RWPE1 (cell line): ENCODE data around the gene HKDC1.

Source experiments
- CTCF ChIA-PET: fragments of 350-600 bp; sonication (Branson Sonifier 250); formaldehyde crosslinking; extraction: SDS; loops from one replicate; lab custom pipeline; 2021; lab: Yijun Ruan, JAX
- POLR2A ChIA-PET: fragments of 400-600 bp; formaldehyde crosslinking; extraction: SDS; loops from one replicate; lab custom pipeline; 2020; ENCODE audit warnings: antibody characterized with exemption; ENCODE audit not compliant: low non-redundant PET; lab: Yijun Ruan, JAX
- DNase-seq: peaks from one replicate; pipeline ENCODE4 v3.0.0; 2012; ENCODE audit warnings: low spot score
- H3K27ac ChIP-seq: fragments of 450-650 bp; 2 replicates; pipeline ENCODE4 v1.5.1; 2017
- CTCF ChIP-seq: fragments of 450-650 bp; conservative IDR thresholded peaks from 2 replicates; pipeline ENCODE4 v1.5.1; 2017; ENCODE audit warnings: low read depth, mild to moderate bottlenecking

The HKDC1 gene

DNA sequence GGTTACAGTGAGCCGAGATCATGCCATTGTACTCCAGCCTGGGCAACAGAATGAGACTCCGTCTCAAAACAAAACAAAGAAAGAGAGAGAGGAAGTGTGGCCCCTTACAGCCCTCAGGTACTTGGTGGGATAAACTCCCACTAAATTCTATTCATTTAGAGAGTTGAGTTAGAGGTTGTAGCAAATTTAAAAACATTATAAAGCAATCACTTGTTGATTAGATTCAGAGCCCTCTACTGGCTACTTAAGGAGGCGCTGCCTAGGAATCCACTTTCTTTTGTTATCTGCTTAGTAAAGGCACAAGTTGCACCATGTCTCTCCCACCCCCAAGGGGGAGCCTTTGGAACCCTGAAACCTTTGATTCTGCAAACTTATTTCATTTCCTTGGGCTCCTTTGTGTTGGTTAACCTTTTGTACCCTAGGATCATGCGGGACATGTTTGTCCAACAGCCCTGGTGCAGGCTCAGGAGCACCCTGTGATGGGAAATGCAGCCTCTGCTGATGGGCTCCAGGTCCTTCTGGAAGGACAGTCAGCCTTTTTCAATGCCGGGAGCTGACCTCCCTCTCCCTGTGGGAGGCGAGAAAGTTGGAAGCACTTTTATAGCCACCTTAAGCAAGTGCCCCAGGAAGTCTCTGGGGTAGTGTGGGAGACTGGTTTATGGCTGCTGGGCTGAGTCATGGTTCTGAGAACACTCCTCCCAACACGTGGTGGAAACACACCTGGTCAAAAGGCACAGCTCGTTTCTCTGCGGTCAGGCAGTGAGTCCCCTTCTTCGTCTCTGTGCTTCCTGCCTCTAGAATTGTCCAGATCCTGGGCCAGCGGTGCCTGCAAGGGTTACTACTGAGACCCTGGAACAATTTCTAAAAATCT, 2.3 kb downstream of the HKDC1 start:
- POLR2A ChIA-PET: no interaction called here
- H3K27ac ChIP-seq: peak overlapping the region; percentile 94
- CTCF ChIA-PET: interaction anchor here (0.6 to 1.1 kb wide), 9 partner anchors 10 to 285 kb away, joined by 3 to 6 read pairs (median 4); partner anchors contain the start of gene SUPV3L1
- TF ChIP-seq CTCF: no peak; the same call in 1 of the 2 replicates
- peak; percentile 97 for DNase-seq

- no peak for DNase-seq
- ChIA-PET POLR2A (no interaction called here), CTCF (interaction anchor here (0.6 to 1.1 kb wide), 5 partner anchors 9 to 185 kb away, joined by 3 to 5 read pairs (median 3); no protein-coding TSS in a partner anchor)
- no peak for TF ChIP-seq CTCF
- peak overlapping the region; percentile 94 for H3K27ac ChIP-seq
Observed at GRCh38 chr10:69223028-69223342, 2.9 kb downstream of the HKDC1 start.

DNA sequence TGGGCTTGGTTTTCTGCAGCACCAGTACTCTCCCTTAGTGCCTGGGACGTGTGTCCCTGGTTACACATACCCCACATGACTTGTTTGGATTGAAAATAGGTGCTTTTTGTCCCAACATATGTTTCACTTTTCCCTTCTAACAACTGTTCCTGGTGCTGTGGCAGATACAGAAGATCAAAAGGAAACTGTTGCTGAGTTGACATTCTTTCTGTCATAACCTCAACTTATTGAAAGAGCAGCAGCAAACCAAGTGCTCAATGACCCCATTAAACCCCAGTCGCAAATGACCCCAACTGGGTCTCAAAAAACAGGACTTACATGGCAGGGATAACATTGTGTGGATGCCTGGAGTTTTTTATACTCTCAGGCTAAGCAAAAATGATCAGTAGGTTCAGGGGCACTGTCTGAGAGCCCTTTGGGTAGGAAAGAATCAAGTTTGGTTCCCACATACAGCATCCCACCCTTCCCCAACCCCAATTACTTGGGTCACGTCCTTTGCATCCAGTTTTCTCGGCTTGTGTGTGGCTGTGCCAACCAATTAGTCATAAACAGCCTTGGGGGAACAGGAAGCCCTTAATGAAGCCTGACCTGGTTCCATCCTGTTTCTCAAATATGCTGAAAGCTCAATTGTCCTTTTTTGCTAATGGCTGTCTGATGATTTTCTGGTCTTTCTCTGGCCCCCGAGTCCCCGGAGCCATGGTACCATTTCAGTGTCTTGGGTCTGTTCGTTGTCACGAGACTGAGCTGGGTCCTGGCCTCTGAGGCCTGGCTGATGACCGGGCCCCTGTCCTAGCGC, 4.9 kb downstream of the HKDC1 start:
- peak; percentile 72 for DNase-seq
- no peak for TF ChIP-seq CTCF
- H3K27ac ChIP-seq: peak overlapping the region; percentile 74
- CTCF ChIA-PET: no interaction called here
- POLR2A ChIA-PET: no interaction called here

DNA sequence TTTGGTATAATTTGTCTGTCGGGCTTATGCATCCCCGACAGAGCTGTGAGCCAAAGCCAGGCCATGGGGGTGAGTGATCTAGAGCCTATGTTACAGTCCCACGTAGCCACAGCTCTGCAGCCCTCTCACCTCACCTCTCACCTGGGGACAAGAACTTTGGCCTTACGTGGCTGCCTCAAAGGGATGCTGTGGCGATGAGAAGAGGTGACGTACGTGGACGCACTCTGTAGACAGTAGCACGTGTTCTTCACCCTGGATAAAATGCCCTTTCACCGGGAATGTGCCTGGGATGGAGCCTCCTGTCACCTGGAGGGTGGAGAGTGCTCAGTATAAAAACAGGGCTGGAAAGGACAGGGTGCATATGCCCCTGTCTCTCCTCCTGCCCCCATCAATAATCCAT, 5.5 kb downstream of the HKDC1 start:
- ChIA-PET POLR2A (interaction anchor here (0.6 kb wide), 2 partner anchors 62 to 163 kb away, joined by 7 to 12 read pairs; no protein-coding TSS in a partner anchor), CTCF (no interaction called here)
- no peak for TF ChIP-seq CTCF
- no peak for DNase-seq
- H3K27ac ChIP-seq: peak overlapping the region; percentile 74

DNA sequence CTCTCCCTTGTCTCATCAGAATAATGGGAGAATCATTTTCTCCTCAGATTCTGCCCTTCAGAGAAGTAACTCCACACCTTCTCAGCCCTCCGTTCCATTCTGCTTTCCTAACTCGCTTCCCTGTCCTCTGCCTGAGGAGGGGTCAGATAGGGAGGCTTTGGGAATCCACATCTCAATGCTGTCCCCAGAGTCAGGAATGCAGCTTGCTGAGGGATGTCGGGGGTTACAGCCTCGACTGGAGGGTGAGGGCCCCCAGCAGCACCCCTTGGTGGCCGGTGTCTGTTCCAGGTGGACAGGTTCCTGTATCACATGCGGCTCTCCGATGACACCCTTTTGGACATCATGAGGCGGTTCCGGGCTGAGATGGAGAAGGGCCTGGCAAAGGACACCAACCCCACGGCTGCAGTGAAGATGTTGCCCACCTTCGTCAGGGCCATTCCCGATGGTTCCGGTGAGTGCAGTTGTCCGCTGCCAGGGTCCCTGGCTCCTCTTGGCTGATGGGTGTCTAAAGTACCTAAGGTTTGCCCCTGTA, 6.9 kb downstream of the HKDC1 start:
- ChIA-PET CTCF (interaction anchor here (0.6 to 0.7 kb wide), 2 partner anchors 89 to 106 kb away, joined by 3 to 6 read pairs; no protein-coding TSS in a partner anchor), POLR2A (no interaction called here)

More for the DNA sequence above, 6.9 kb downstream of the HKDC1 start:
- TF ChIP-seq CTCF: no peak
- no peak overlapping the region for H3K27ac ChIP-seq
- DNase-seq: no peak
